DMS 273 (cell line): ENCODE measurements around the gene PKNOX2.

Source experiments
- DNase-seq: peaks from one replicate; lab custom pipeline; 2025; ENCODE audit not compliant: unreplicated experiment; lab: John Stamatoyannopoulos, UW

Gene PKNOX2

GRCh38 chr11:125257751-125258150 lies 93.2 kb downstream of the PKNOX2 start:
- DNase-seq: no peak

- no peak for DNase-seq
Measured at GRCh38 chr11:125258291-125259032, 93.9 kb downstream of the PKNOX2 start.

GRCh38 chr11:125261588-125261987 lies 97.0 kb downstream of the PKNOX2 start:
- DNase-seq: no peak

GRCh38 chr11:125262194-125262829 lies 97.8 kb downstream of the PKNOX2 start:
- DNase-seq: no peak

GRCh38 chr11:125262830-125263218 lies 98.3 kb downstream of the PKNOX2 start:
- no peak for DNase-seq

GRCh38 chr11:125263268-125263790 lies 98.8 kb downstream of the PKNOX2 start:
- peak; percentile 71 for DNase-seq

- DNase-seq: peak; percentile 3
Measured at GRCh38 chr11:125264100-125265022, 99.8 kb downstream of the PKNOX2 start.

- DNase-seq: no peak
Measured at GRCh38 chr11:125267548-125267947, 103.0 kb downstream of the PKNOX2 start.

GRCh38 chr11:125268611-125269010 lies 104.1 kb downstream of the PKNOX2 start:
- DNase-seq: no peak

- no peak for DNase-seq
Measured at GRCh38 chr11:125270106-125270505, 105.6 kb downstream of the PKNOX2 start.

- DNase-seq: no peak
Measured at GRCh38 chr11:125270711-125271110, 106.2 kb downstream of the PKNOX2 start.

- DNase-seq: no peak
Measured at GRCh38 chr11:125271483-125272091, 107.0 kb downstream of the PKNOX2 start.

- DNase-seq: no peak
Measured at GRCh38 chr11:125272092-125272491, 107.5 kb downstream of the PKNOX2 start.

GRCh38 chr11:125272821-125273220 lies 108.3 kb downstream of the PKNOX2 start:
- DNase-seq: no peak

GRCh38 chr11:125273519-125274000 lies 109.0 kb downstream of the PKNOX2 start:
- DNase-seq: no peak

- no peak for DNase-seq
Measured at GRCh38 chr11:125274309-125274708, 109.8 kb downstream of the PKNOX2 start.

GRCh38 chr11:125274774-125275173 lies 110.2 kb downstream of the PKNOX2 start:
- DNase-seq: no peak

- no peak for DNase-seq
Measured at GRCh38 chr11:125275905-125276618, 111.5 kb downstream of the PKNOX2 start.

GRCh38 chr11:125276619-125276976 lies 112.0 kb downstream of the PKNOX2 start:
- no peak for DNase-seq
